HG02840 (cell line): Measurements from ENCODE around the gene EMCN.
"Not testable (repeated sequence)": the region's sequence is repeated elsewhere in the genome, so short reads cannot be mapped to it uniquely, and the experiment has no call there.

ENCODE experiments used
- ATAC-seq: cut with Tn5 transposase; IDR thresholded peaks from one replicate; pipeline ENCODE4 v1.9.1; 2021; ENCODE audit warnings: mild to moderate bottlenecking, moderate library complexity, moderate number of reproducible peaks; ENCODE audit not compliant: unreplicated experiment, low FRiP score

EMCN gene

GRCh38 chr4:100391863-100392262, 126.0 kb downstream of the EMCN start:
- ATAC-seq, result no peak

GRCh38 chr4:100391086-100391485, 126.7 kb downstream of the EMCN start:
- no peak for ATAC-seq

- ATAC-seq, result no peak
These were observed 131.6 kb downstream of the EMCN start for GRCh38 chr4:100386270-100386669.

- not testable (repeated sequence) for ATAC-seq
These were observed 137.4 kb downstream of the EMCN start for GRCh38 chr4:100380401-100380800.

GRCh38 chr4:100379583-100380105, 138.2 kb downstream of the EMCN start:
- no peak for ATAC-seq

GRCh38 chr4:100372432-100372831, 145.4 kb downstream of the EMCN start:
- no peak for ATAC-seq

- ATAC-seq, result no peak
These were observed 148.0 kb downstream of the EMCN start for GRCh38 chr4:100369871-100370270.

GRCh38 chr4:100367451-100367850, 150.4 kb downstream of the EMCN start:
- ATAC-seq, result no peak

GRCh38 chr4:100366213-100366612, 151.6 kb downstream of the EMCN start:
- no peak for ATAC-seq

GRCh38 chr4:100362366-100362765, 155.5 kb downstream of the EMCN start:
- no peak for ATAC-seq

GRCh38 chr4:100361336-100361735, 156.5 kb downstream of the EMCN start:
- ATAC-seq, result no peak

GRCh38 chr4:100360211-100360610, 157.6 kb downstream of the EMCN start:
- no peak for ATAC-seq

GRCh38 chr4:100359441-100359840, 158.4 kb downstream of the EMCN start:
- ATAC-seq, result no peak

GRCh38 chr4:100357542-100357941, 160.3 kb downstream of the EMCN start:
- ATAC-seq, result no peak

GRCh38 chr4:100356172-100356571, 161.7 kb downstream of the EMCN start:
- no peak for ATAC-seq

- not testable (repeated sequence) for ATAC-seq
These were observed 165.5 kb downstream of the EMCN start for GRCh38 chr4:100352352-100352751.

GRCh38 chr4:100348473-100348872, 169.3 kb downstream of the EMCN start:
- ATAC-seq, result no peak

GRCh38 chr4:100347241-100347640, 170.6 kb downstream of the EMCN start:
- ATAC-seq, result no peak

- ATAC-seq, result no peak
These were observed 172.2 kb downstream of the EMCN start for GRCh38 chr4:100345585-100345984.
